Chondrocyte (in vitro differentiated cells): ENCODE results near the gene C12orf60. TPM values are rescaled to one million over a fixed set of nuclear protein-coding genes. Genes with fewer than 3 reads are reported as not detected.

Experiments used
- DNase-seq: peaks from one replicate; pipeline ENCODE4 v3.0.0; 2021; ENCODE audit warnings: mixed read lengths, low spot score
- H3K27ac Mint-ChIP-seq: one replicate; pipeline ENCODE4 v1.8.0; 2021; ENCODE audit warnings: mild to moderate bottlenecking, moderate library complexity, mixed read lengths; ENCODE audit not compliant: unreplicated experiment
- H3K27me3 Mint-ChIP-seq: 2 replicates; pipeline ENCODE4 v1.8.0; 2021; ENCODE audit warnings: low read depth, mixed read lengths
- H3K36me3 Mint-ChIP-seq: 2 replicates; pipeline ENCODE4 v1.8.0; 2021; ENCODE audit warnings: low read depth, mixed read lengths
- H3K4me1 Mint-ChIP-seq: 2 replicates; pipeline ENCODE4 v1.8.0; 2021; ENCODE audit warnings: low read depth, mild to moderate bottlenecking, mixed read lengths
- H3K4me3 Mint-ChIP-seq: one replicate; pipeline ENCODE4 v1.8.0; 2021; ENCODE audit warnings: mild to moderate bottlenecking, moderate library complexity, mixed read lengths; ENCODE audit not compliant: unreplicated experiment
- H3K9me3 Mint-ChIP-seq: 2 replicates; pipeline ENCODE4 v1.8.0; 2021; ENCODE audit warnings: low read depth, mixed read lengths
- total RNA-seq: library from RNA; stranded (reverse); gene quantifications from 3 replicates; pipeline ENCODE4 v1.2.1, GENCODE V29; 2021
- TF ChIP-seq, protein P1 (sequence below): fragments of 200-600 bp; sonication (generic); IDR thresholded peaks from 2 replicates; pipeline ENCODE4 v1.5.0; 2021; ENCODE audit warnings: antibody characterized with exemption, mild to moderate bottlenecking, moderate library complexity

Gene C12orf60
- total RNA-seq, 1 donor from 2014 or later, result 0.82 TPM

DNA sequence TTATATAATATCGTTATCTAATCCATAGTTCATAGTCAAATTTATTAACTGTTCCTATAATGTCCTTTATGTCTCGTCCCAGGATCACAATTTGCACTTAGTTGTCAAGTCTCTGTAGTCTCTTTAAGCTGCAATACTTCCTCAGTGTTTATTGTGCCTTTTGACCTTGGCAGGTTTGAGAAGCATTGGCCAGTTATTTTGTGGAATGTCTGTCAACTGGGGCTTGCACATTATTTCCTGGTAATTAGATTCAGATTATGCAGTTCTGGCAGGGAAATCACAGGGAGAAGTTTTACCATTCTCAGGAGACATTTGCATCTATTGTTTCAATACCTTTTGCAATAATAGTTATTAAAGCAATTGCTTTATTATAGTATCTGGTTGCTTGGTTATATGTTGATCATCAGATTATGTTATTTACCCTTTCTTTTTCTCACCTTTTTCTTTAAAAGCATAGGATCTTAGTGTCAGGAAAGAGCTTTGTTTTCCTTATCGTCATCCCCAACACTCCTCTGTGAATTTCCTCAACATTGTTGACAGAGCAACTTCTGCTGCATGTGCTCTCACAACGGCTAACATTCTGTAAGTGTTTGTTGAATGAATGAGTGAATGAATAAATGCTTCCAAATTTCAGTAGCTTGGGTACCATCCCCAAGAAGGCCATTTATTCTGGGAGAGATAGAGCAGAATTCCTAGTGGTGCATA is 43.6 kb downstream of the C12orf60 start:
- H3K27me3 Mint-ChIP-seq, result no peaks in the 10 kb centered on the region
- TF ChIP-seq, protein P1, sequence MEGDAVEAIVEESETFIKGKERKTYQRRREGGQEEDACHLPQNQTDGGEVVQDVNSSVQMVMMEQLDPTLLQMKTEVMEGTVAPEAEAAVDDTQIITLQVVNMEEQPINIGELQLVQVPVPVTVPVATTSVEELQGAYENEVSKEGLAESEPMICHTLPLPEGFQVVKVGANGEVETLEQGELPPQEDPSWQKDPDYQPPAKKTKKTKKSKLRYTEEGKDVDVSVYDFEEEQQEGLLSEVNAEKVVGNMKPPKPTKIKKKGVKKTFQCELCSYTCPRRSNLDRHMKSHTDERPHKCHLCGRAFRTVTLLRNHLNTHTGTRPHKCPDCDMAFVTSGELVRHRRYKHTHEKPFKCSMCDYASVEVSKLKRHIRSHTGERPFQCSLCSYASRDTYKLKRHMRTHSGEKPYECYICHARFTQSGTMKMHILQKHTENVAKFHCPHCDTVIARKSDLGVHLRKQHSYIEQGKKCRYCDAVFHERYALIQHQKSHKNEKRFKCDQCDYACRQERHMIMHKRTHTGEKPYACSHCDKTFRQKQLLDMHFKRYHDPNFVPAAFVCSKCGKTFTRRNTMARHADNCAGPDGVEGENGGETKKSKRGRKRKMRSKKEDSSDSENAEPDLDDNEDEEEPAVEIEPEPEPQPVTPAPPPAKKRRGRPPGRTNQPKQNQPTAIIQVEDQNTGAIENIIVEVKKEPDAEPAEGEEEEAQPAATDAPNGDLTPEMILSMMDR, result no peak
- H3K4me3 Mint-ChIP-seq, result no peak overlapping the region
- no peak for DNase-seq
- no peaks in the 10 kb centered on the region for H3K36me3 Mint-ChIP-seq
- no peak overlapping the region for H3K27ac Mint-ChIP-seq
- H3K4me1 Mint-ChIP-seq, result peaks cover 55% of the 10 kb centered on the region
- H3K9me3 Mint-ChIP-seq, result no peaks in the 10 kb centered on the region

- Mint-ChIP-seq H3K9me3 (no peaks in the 10 kb centered on the region), H3K4me1 (peaks cover 42% of the 10 kb centered on the region), H3K27ac (peak overlapping the region; percentile 57), H3K36me3 (no peaks in the 10 kb centered on the region), H3K4me3 (no peak overlapping the region), H3K27me3 (no peaks in the 10 kb centered on the region)
- DNase-seq, result no peak
- TF ChIP-seq, protein P1, result no peak
Measured at GRCh38 chr12:14849661-14850060, 46.2 kb downstream of the C12orf60 start.

DNA sequence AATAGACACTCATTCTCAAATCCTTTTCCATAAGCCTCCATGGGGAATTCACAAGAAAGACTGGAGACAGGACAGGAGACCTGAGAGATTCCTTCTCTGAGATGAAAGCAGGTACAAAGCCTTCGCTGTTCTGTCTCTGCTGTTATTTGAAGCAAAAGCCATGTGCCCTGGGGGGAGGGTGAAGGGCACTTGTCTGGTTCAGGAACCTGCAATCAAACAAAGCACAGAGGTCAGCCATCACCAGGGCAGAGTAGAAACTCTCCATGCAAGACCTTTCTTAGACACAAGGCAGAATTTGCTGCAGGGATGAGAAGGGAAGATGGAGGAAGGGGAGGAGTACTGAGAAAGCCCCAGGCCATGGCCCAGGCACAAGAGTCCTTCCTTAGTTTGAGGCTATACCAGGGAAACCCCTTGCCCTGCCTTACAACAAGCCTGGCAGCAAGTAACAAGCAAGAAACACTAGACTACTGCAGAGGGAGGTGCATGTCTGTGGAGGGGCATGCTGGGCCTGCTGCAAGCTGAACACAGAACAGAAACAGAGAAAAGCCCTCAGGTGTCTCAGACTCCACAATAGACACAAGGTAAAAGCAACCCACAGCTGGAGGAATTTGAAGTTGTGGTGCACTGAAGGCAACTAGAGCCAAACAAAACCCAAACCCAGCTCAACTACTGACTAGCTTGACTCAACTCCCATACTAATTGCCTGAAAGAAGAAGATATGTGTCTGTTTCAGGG is 47.6 kb downstream of the C12orf60 start:
- Mint-ChIP-seq H3K36me3 (no peaks in the 10 kb centered on the region), H3K27me3 (no peaks in the 10 kb centered on the region), H3K27ac (no peak overlapping the region), H3K4me1 (peaks cover 47% of the 10 kb centered on the region), H3K9me3 (peaks cover under 1% of the 10 kb centered on the region), H3K4me3 (no peak overlapping the region)
- DNase-seq, result no peak
- TF ChIP-seq, protein P1, result no peak

DNA sequence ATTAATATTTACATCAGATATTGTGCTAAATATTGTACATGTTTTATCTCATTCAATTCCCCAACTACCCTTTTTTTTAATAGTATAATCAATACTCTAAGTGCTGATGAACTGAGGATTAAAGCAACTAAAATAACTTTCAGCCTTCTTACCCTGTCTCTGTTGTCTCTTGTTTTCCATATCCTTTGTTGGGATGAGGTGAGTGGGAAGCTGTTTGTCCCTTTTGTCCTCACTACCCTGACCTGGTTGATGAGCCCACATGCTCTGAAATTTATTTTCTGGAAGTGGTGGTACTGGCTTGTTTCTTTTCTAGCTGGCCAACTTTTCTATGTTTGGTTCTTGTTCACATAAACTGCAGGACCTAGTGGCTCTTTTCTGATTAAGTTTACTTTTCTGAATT is 49.4 kb downstream of the C12orf60 start:
- TF ChIP-seq, protein P1, result no peak
- no peak overlapping the region for H3K27ac Mint-ChIP-seq
- no peak overlapping the region for H3K4me3 Mint-ChIP-seq
- H3K4me1 Mint-ChIP-seq, result peaks cover 36% of the 10 kb centered on the region
- H3K36me3 Mint-ChIP-seq, result peaks cover under 1% of the 10 kb centered on the region
- no peaks in the 10 kb centered on the region for H3K27me3 Mint-ChIP-seq
- H3K9me3 Mint-ChIP-seq, result peaks cover 14% of the 10 kb centered on the region
- no peak for DNase-seq

- H3K9me3 Mint-ChIP-seq, result peaks cover 24% of the 10 kb centered on the region
- TF ChIP-seq, protein P1, result no peak
- no peak for DNase-seq
- no peak overlapping the region for H3K4me3 Mint-ChIP-seq
- peaks cover 5% of the 10 kb centered on the region for H3K36me3 Mint-ChIP-seq
- peaks cover 31% of the 10 kb centered on the region for H3K4me1 Mint-ChIP-seq
- H3K27me3 Mint-ChIP-seq, result no peaks in the 10 kb centered on the region
- peak overlapping the region; percentile 22 for H3K27ac Mint-ChIP-seq
Measured at GRCh38 chr12:14853961-14854360, 50.5 kb downstream of the C12orf60 start.
